Putamen (tissue), 1 donor: ENCODE measurements around the gene FBXO7.

Experiments
- DNase-seq: peaks from one replicate; pipeline ENCODE4 v3.0.0-alpha.2; 2016; ENCODE audit warnings: low spot score

FBXO7 gene

GRCh38 chr22:32531931-32532819 lies 57.6 kb downstream of the FBXO7 start:
- no peak for DNase-seq

DNA sequence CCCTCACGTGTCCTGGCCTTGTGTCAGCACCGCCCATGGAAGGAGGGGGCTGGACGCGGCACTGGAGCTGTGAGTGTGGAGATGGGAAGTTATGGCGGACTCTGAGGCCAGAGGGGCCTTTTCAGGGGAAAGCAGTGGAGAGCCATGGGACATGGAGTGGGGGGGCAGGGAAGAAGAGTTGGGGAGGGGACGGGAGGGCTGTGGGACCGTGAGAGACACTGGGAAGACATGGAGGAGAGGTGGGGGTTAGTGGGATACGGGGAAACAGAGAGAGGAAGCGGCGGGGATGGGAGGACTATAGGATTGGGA lies 58.2 kb downstream of the FBXO7 start:
- DNase-seq = no peak

DNA sequence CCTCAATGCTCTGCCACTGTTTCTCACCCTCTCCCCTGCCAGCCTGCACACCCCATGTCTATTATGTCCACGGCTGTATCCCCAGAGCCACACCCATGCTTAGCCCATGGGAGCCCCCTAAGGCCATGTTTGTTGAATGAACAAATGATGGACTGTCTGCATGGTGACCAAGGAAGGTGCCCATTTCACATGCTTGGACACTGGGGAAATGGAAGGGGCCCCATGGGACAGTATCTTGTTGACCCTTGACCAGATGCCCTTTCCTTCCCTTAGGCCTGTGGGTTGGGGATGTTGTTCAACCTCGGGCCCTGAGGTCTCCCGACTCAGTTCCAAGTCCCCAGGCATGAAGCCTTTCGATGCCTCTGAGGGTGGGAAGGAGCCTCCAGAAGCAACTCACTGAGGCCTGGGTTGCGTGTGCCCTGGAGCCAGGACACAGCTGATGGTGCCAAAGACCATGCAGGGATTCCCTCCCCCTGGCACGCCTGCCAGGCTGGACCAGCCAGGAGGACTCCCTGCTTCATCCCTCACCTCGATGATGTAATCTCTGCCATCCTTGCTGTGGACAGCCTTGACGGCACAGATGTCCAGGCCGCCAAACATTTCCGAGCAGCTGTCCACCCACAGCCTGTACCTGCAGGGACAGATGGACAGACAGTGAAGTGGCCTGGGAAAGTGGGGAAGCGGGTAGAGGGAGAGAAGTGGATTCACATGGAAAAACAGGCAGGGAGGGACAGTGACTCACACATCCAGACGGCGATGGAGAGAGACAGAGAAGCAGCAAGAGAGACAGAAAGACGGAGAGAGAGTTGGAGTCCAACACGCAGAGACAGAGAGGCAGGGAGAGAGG lies 58.9 kb downstream of the FBXO7 start:
- DNase-seq = no peak

- no peak for DNase-seq
Measured at GRCh38 chr22:32534252-32535235, 59.9 kb downstream of the FBXO7 start.

DNA sequence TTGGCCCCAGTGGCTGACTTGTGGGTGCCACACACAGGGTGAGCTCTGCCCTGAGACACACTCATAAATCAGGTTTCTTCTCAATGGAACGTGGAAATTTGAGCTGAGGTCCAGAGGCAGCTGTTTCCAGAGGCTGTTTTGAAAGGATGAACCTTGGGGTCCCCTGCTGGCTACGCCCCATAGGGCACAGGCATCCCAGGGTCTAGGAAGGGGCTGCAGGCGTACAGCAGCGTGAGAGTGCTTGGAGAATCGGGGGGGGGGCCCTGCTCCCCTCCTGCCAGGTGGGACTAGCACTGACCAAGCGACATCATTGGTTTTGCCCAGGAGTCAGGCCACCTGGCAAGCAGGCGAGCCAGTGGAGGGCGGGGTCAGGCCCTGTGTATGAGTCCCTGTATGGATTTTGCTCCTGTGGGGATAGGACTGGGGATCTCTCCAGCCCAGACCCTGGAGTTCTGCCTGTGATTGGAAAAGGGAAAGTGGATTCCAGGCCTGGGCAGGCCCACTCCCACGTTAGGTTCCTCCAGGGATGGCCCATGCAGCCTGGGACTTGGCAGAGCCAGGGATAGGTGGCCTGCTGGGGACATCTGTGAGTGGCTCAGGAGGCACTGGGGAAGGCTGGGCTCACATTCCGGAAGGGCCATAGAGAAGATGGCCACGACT lies 61.0 kb downstream of the FBXO7 start:
- no peak for DNase-seq

GRCh38 chr22:32536352-32536751 lies 61.7 kb downstream of the FBXO7 start:
- no peak for DNase-seq

DNA sequence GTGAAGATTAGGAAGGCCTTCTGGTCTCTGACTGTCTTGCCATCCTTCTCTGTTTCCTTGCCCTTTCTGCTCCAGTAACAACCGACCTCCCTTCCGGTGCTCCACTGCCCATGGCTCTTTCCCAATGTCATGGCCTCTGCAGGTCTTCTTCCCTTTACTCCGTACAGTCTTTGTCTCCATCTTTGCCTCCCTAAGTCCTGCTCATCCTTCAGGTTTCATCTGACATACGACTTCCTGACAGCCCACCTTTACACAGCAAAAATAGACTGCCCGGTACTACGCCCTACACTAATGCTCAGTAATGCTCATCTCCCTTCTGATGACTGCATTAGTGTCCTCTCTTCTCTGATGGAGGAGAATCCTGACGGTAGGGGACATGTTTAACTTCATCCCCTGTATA lies 63.9 kb downstream of the FBXO7 start:
- no peak for DNase-seq

DNA sequence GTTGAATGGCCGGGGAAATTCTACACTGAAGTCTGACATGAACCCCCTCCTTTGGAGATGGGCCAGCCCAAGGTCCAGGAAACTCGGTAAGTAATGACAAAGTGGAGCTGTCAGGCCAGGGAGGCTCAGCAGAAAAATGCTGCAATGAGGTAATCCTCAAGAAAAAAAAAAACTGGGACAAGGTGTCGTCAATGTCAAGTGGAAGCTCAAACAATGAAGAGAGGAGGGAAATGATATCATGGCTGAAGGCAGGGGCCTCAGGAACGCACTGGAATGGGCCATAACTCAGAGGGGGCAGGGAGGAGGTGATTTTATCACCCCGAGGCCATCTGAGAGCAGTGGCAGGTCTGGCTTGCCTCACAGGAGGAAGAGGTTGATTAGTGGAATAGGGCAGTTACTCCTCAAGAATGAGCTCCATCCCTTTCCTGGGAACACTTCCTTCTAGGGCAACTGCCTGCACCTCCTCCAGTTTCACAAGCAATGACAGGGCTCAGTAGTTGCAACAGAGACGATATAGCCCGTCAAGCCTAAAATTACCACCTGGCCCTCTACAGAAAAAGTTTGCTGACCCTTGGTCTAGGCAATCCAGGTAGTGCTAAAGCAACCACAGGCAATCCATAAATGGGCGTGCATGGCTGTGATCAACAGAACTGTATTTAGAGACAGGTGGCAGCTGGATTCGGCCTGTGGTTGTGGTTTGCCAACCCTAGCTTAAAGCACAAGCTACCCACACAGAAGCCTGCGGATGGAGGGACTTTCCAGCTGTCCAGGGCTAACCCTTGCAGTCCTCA lies 65.2 kb downstream of the FBXO7 start:
- no peak for DNase-seq

DNA sequence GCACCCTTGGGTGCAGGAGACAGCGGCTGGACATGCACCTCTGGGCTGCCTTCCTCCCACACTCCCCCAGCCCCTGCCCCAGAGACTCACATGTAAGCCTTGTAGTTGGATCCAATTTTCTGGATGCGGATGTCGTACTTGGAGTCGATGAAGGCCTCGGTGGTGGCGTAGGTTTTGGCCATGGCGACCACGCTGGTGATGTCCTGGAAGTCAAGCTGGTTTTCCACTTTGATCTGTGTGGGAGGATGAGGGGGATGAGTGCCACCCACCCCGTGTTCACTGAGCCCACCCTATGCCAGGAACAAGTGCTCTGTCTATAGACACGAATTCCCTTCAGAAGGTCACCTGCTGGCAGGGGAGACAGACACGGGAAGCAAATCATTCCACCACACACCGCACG lies 66.9 kb downstream of the FBXO7 start:
- DNase-seq = no peak

- no peak for DNase-seq
Measured at GRCh38 chr22:32542066-32542676, 67.6 kb downstream of the FBXO7 start.

GRCh38 chr22:32542677-32543357 lies 68.2 kb downstream of the FBXO7 start:
- DNase-seq = no peak

DNA sequence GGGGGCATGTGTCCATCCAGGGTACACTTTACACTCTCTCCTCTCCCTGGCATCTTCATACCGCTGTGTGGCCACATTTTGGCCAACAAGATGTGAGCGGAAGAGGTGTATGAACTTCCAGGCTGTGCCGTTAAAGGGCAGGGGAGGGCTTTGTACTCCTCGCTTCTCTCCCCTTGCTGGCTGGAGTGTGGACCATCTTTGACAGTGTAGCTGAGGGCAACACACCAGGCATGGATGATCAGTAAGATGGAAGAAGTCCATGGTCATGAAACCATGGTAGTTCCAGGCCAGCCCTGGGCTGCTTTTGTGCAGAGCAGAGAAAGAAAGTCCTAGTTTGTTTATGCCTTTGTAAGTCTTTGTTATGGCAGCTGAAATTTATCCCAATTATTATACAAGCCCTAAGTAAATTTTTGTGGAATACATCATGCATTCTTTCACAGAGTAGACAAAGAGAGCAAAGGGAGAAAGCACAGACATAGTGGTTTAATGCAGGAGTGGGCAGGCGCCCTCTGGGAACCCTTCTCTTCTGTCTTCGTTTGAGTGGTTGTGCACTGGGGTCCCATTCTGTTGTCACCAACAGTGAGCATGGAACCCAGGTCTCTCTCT lies 70.4 kb downstream of the FBXO7 start:
- no peak for DNase-seq

DNA sequence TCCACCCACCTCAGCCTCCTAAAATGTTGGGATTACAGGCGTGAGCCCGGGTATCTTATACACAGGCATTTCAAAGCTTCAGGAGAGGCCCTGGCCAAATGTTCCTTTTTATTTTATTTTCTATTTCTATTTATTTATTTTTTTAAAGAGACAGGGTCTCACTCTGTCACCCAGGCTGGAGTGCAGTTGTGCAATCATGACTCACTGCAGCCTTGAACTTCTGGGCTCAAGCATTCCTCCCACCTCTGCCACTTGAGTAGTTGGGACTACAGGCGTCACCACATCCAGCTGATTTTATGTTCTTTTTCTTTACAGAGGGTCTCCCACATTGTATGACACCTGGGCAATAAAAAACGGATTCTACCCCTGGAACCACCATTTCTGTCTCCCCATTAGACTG lies 71.2 kb downstream of the FBXO7 start:
- no peak for DNase-seq

DNA sequence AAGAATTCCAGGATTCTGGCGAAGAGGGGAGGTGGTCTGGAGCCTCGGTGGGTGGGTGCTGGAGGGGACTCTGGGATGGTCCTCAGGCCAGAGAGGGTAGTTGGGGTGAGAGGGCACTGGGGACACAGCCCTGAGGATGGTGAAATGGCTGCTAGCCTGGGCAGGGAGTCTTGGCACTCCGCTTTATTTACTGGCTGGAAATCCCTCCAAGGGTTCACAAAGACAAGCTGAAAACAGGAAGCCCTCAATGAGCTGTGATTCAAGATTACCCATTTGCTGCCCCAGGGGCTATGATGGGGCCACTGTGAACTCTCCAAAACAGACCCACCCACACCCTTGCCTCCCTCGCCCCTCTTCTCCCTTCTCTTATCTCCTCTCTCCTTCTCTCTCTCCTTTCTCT lies 71.9 kb downstream of the FBXO7 start:
- DNase-seq = no peak

- no peak for DNase-seq
Measured at GRCh38 chr22:32546935-32547334, 72.3 kb downstream of the FBXO7 start.

- DNase-seq = no peak
Measured at GRCh38 chr22:32548039-32548438, 73.4 kb downstream of the FBXO7 start.
